HEK293 (cell line): ENCODE data around the gene RWDD1.

Experiments used
- CTCF ChIA-PET: fragments of 350-600 bp; formaldehyde crosslinking; extraction: SDS; loops from one replicate; lab custom pipeline; 2021; ENCODE audit warnings: antibody characterized with exemption; lab: Yijun Ruan, JAX
- POLR2A ChIA-PET: fragments of 300-600 bp; formaldehyde crosslinking; extraction: SDS; loops from one replicate; lab custom pipeline; 2020; ENCODE audit warnings: antibody characterized with exemption, inconsistent platforms; lab: Yijun Ruan, JAX
- H3K27ac ChIP-seq: fragments of 200-500 bp; sonication (Bioruptor generic); 2 replicates; pipeline ENCODE4 v1.5.1; 2014; ENCODE audit warnings: low read depth, low read length, control low read depth, inconsistent platforms; ENCODE audit errors: extremely low read depth
- H3K36me3 ChIP-seq, 2 experiments: fragments of 200-500 bp in 1 of 2; sonication (Bioruptor generic) in 1 of 2; 1 replicate in 1 of 2; 2 replicates in 1 of 2; pipeline ENCODE4 v1.5.1; 2014 to 2017; ENCODE audit warnings: inconsistent platforms in 2 of 2, low read length in 2 of 2; ENCODE audit not compliant: control insufficient read depth in 2 of 2, insufficient read depth in 1 of 2
- H3K4me1 ChIP-seq: fragments of 200-500 bp; sonication (Bioruptor generic); 2 replicates; pipeline ENCODE4 v1.5.1; 2014; ENCODE audit warnings: mild to moderate bottlenecking, low read length, inconsistent platforms; ENCODE audit not compliant: control insufficient read depth, insufficient read depth
- H3K4me3 ChIP-seq: 2 replicates; pipeline ENCODE4 v1.5.1; 2011; ENCODE audit warnings: low read depth, mild to moderate bottlenecking, control low read depth, low read length, moderate library complexity
- H3K9me3 ChIP-seq: fragments of 200-500 bp; sonication (Bioruptor generic); 2 replicates; pipeline ENCODE4 v1.5.1; 2014; ENCODE audit warnings: low read depth, low read length, inconsistent platforms; ENCODE audit not compliant: control insufficient read depth, insufficient read depth
- KLF8 ChIP-seq: fragments of 450-650 bp; formaldehyde crosslinking; IDR thresholded peaks from 2 replicates; pipeline ENCODE4 v1.5.1; 2016; ENCODE audit warnings: missing biosample characterization, missing genetic modification characterization
- OVOL3 ChIP-seq: fragments of 450-650 bp; formaldehyde crosslinking; IDR thresholded peaks from 2 replicates; pipeline ENCODE4 v1.5.1; 2016; ENCODE audit warnings: missing biosample characterization, missing genetic modification characterization
- REPIN1 ChIP-seq: fragments of 450-650 bp; formaldehyde crosslinking; IDR thresholded peaks from 2 replicates; pipeline ENCODE4 v1.5.1; 2017; ENCODE audit warnings: missing biosample characterization, missing genetic modification characterization, low read depth
- REST ChIP-seq: fragments of 450-650 bp; formaldehyde crosslinking; IDR thresholded peaks from 2 replicates; pipeline ENCODE4 v1.5.1; 2016; ENCODE audit warnings: missing biosample characterization, missing genetic modification characterization
- SALL2 ChIP-seq: fragments of 450-650 bp; formaldehyde crosslinking; IDR thresholded peaks from 2 replicates; pipeline ENCODE4 v1.5.0; 2017; ENCODE audit warnings: missing biosample characterization, mild to moderate bottlenecking, missing genetic modification characterization, borderline replicate concordance
- TRIM28 ChIP-seq: IDR thresholded peaks from 2 replicates; pipeline ENCODE4 v1.6.1; 2011; ENCODE audit warnings: low read length, control low read depth, borderline replicate concordance
- ZNF16 ChIP-seq: fragments of 450-650 bp; formaldehyde crosslinking; IDR thresholded peaks from 2 replicates; pipeline ENCODE4 v1.5.1; 2016; ENCODE audit warnings: low read depth, missing biosample characterization, missing genetic modification characterization
- ZNF335 ChIP-seq: fragments of 450-650 bp; formaldehyde crosslinking; conservative IDR thresholded peaks from 2 replicates; pipeline ENCODE4 v1.5.1; 2016; ENCODE audit warnings: missing biosample characterization, missing genetic modification characterization
- ZNF398 ChIP-seq: fragments of 450-650 bp; formaldehyde crosslinking; IDR thresholded peaks from 2 replicates; pipeline ENCODE4 v1.5.1; 2017; ENCODE audit warnings: missing biosample characterization, missing genetic modification characterization
- ZNF426 ChIP-seq: fragments of 450-650 bp; formaldehyde crosslinking; IDR thresholded peaks from 2 replicates; pipeline ENCODE4 v1.5.1; 2017; ENCODE audit warnings: missing biosample characterization, missing genetic modification characterization, mild to moderate bottlenecking, inconsistent platforms, moderate library complexity
- ZNF449 ChIP-seq: fragments of 450-650 bp; formaldehyde crosslinking; IDR thresholded peaks from 2 replicates; pipeline ENCODE4 v1.5.1; 2017; ENCODE audit warnings: missing biosample characterization, mild to moderate bottlenecking, missing genetic modification characterization, moderate library complexity
- ZNF518A ChIP-seq: fragments of 450-650 bp; formaldehyde crosslinking; conservative IDR thresholded peaks from 2 replicates; pipeline ENCODE4 v1.5.1; 2016; ENCODE audit warnings: low read depth, missing biosample characterization, missing genetic modification characterization
- ZNF558 ChIP-seq: fragments of 450-650 bp; formaldehyde crosslinking; IDR thresholded peaks from 2 replicates; pipeline ENCODE4 v1.5.1; 2016; ENCODE audit warnings: missing biosample characterization, missing genetic modification characterization
- ZNF571 ChIP-seq: fragments of 450-650 bp; formaldehyde crosslinking; IDR thresholded peaks from 2 replicates; pipeline ENCODE4 v1.5.0; 2017; ENCODE audit warnings: missing biosample characterization, missing genetic modification characterization
- ZNF610 ChIP-seq: fragments of 450-650 bp; formaldehyde crosslinking; IDR thresholded peaks from 2 replicates; pipeline ENCODE4 v1.5.1; 2016; ENCODE audit warnings: missing biosample characterization, missing genetic modification characterization, borderline replicate concordance
- ZNF626 ChIP-seq: fragments of 450-650 bp; sonication (Bioruptor Pico); formaldehyde crosslinking; IDR thresholded peaks from 2 replicates; pipeline ENCODE4 v1.5.1; 2018; ENCODE audit warnings: missing biosample characterization, missing genetic modification characterization, inconsistent platforms
- ZNF654 ChIP-seq: fragments of 450-650 bp; formaldehyde crosslinking; IDR thresholded peaks from 2 replicates; pipeline ENCODE4 v1.5.1; 2016; ENCODE audit warnings: low read depth, missing biosample characterization, missing genetic modification characterization
- ZNF701 ChIP-seq: fragments of 450-650 bp; formaldehyde crosslinking; IDR thresholded peaks from 2 replicates; pipeline ENCODE4 v1.5.1; 2016; ENCODE audit warnings: missing biosample characterization, missing genetic modification characterization
- ZNF777 ChIP-seq: fragments of 450-650 bp; formaldehyde crosslinking; IDR thresholded peaks from 2 replicates; pipeline ENCODE4 v1.5.1; 2017; ENCODE audit warnings: missing biosample characterization, missing genetic modification characterization, borderline replicate concordance
- ZSCAN16 ChIP-seq: fragments of 450-650 bp; formaldehyde crosslinking; IDR thresholded peaks from 2 replicates; pipeline ENCODE4 v1.5.1; 2016; ENCODE audit warnings: missing biosample characterization, missing genetic modification characterization

Gene RWDD1

GRCh38 chr6:116550796-116551195 lies 20.5 kb upstream of the RWDD1 start (continued):
- TF ChIP-seq REST (tag by site-specific recombination) (no peak), TRIM28 (no peak), ZNF335 (tag by site-specific recombination) (no peak)

- Histone ChIP-seq H3K4me1 (peaks cover 4% of the 10 kb centered on the region; the same call in 1 of the 2 replicates), H3K4me3 (no peak within 1 kb of the TSS), H3K9me3 (no peaks in the 10 kb centered on the region), H3K27ac (no peak within 1 kb of the TSS), H3K36me3 (no peaks in the 10 kb centered on the region)
- no peak for TF ChIP-seq REPIN1 (tag by site-specific recombination)
- no peak for TF ChIP-seq KLF8 (tag by site-specific recombination)
- TF ChIP-seq ZNF701 (tag by site-specific recombination) = no peak
- TF ChIP-seq ZNF610 (tag by site-specific recombination) = no peak
- TF ChIP-seq ZNF518A (tag by site-specific recombination) = no peak
- TF ChIP-seq ZNF558 (tag by site-specific recombination) = no peak
- CTCF ChIA-PET = interaction anchor here (0.6 to 3.3 kb wide), 6 partner anchors 8 to 285 kb away, joined by 3 to 15 read pairs (median 8); no protein-coding TSS in a partner anchor
- POLR2A ChIA-PET = interaction anchor here (1.1 kb wide), 1 partner anchor 17 kb away, joined by 3 read pairs; the partner anchor contains the start of gene RWDD1
These were observed 17.9 kb upstream of the RWDD1 start, which contains the start of gene CALHM4 for GRCh38 chr6:116553451-116553850. Gene CALHM4 (plus strand): TSS chr6:116553751. CDS start chr6:116553794, 43 bp downstream.

GRCh38 chr6:116556065-116556464 lies 15.2 kb upstream of the RWDD1 start:
- no peaks in the 10 kb centered on the region for H3K9me3 ChIP-seq
- H3K36me3 ChIP-seq = no peaks in the 10 kb centered on the region
- H3K4me1 ChIP-seq = peaks cover 4% of the 10 kb centered on the region; the same call in 1 of the 2 replicates
- H3K27ac ChIP-seq = no peak overlapping the region
- ChIA-PET CTCF (interaction anchor here (1.3 to 3.3 kb wide), 5 partner anchors 10 to 287 kb away, joined by 3 to 12 read pairs (median 11); no protein-coding TSS in a partner anchor), POLR2A (no interaction called here)
- no peak overlapping the region for H3K4me3 ChIP-seq
- no peak for TF ChIP-seq ZNF398
- no peak for TF ChIP-seq ZNF16 (tag by site-specific recombination)
- TF ChIP-seq ZNF654 (tag by site-specific recombination) = no peak
- no peak for TF ChIP-seq ZNF571 (tag by site-specific recombination)
- TF ChIP-seq OVOL3 (tag by site-specific recombination) = no peak
- no peak for TF ChIP-seq ZSCAN16 (tag by site-specific recombination)
- no peak for TF ChIP-seq ZNF449 (tag by site-specific recombination)
- TF ChIP-seq ZNF777 (tag by site-specific recombination) = no peak
- TF ChIP-seq SALL2 = no peak
- TF ChIP-seq ZNF626 (tag by site-specific recombination) = no peak
- TF ChIP-seq ZNF426 (tag by site-specific recombination) = no peak
